OCI-LY1 (cell line): ENCODE measurements around the gene BMP7.

Experiments
- H2AFZ ChIP-seq: fragments of 200-600 bp; sonication (generic), shearing (Covaris generic); 2 replicates; pipeline ENCODE4 v1.6.0; 2014; ENCODE audit warnings: antibody characterized with exemption, mild to moderate bottlenecking, low read length
- H3F3A ChIP-seq: fragments of 200-600 bp; sonication (generic), shearing (Covaris generic); 2 replicates; pipeline ENCODE4 v1.6.0; 2014; ENCODE audit warnings: mild to moderate bottlenecking, antibody characterized with exemption, low read length, moderate library complexity; ENCODE audit not compliant: insufficient read depth
- H3K27ac ChIP-seq: fragments of 200-600 bp; sonication (generic); 2 replicates; pipeline ENCODE4 v1.5.1; 2014; ENCODE audit warnings: low read length, mixed run types, mild to moderate bottlenecking, low read depth; ENCODE audit not compliant: poor library complexity, severe bottlenecking
- H3K27me3 ChIP-seq: fragments of 200-600 bp; sonication (generic); 2 replicates; pipeline ENCODE4 v1.6.0; 2014; ENCODE audit warnings: antibody characterized with exemption, mild to moderate bottlenecking, low read length, moderate library complexity; ENCODE audit not compliant: insufficient read depth
- H3K36me3 ChIP-seq: fragments of 200-600 bp; sonication (generic); 2 replicates; pipeline ENCODE4 v1.6.1; 2014; ENCODE audit warnings: mild to moderate bottlenecking, antibody characterized with exemption, low read length, moderate library complexity, mixed read lengths; ENCODE audit not compliant: insufficient read depth
- H3K4me1 ChIP-seq: fragments of 200-600 bp; sonication (generic); 2 replicates; pipeline ENCODE4 v1.5.1; 2014; ENCODE audit warnings: mild to moderate bottlenecking, low read length, moderate library complexity; ENCODE audit not compliant: insufficient read depth, severe bottlenecking
- H3K4me2 ChIP-seq: fragments of 200-600 bp; sonication (generic), shearing (Covaris generic); 2 replicates; pipeline ENCODE4 v1.6.1; 2014; ENCODE audit warnings: low read length
- H3K4me3 ChIP-seq: fragments of 200-600 bp; sonication (generic); 2 replicates; pipeline ENCODE4 v1.5.1; 2014; ENCODE audit warnings: low read length, low read depth, mild to moderate bottlenecking, mixed read lengths; ENCODE audit not compliant: poor library complexity, severe bottlenecking
- H3K79me2 ChIP-seq: fragments of 200-600 bp; shearing (Covaris generic); 2 replicates; pipeline ENCODE4 v1.6.1; 2016; ENCODE audit warnings: mixed run types, low read length, mixed read lengths; ENCODE audit not compliant: insufficient read depth
- H3K9ac ChIP-seq: fragments of 200-600 bp; sonication (generic), shearing (Covaris generic); 2 replicates; pipeline ENCODE4 v1.6.1; 2014; ENCODE audit warnings: mild to moderate bottlenecking, low read length, mixed read lengths
- H3K9me2 ChIP-seq: fragments of 200-600 bp; sonication (generic), shearing (Covaris generic); 2 replicates; pipeline ENCODE4 v1.6.1; 2014; ENCODE audit warnings: low read depth, mild to moderate bottlenecking, low read length, mixed read lengths
- H3K9me3 ChIP-seq: fragments of 200-600 bp; shearing (Covaris generic); 2 replicates; pipeline ENCODE4 v1.6.1; 2014; ENCODE audit warnings: low read length, mixed read lengths
- H4K20me1 ChIP-seq: fragments of 200-600 bp; sonication (generic), shearing (Covaris generic); 2 replicates; pipeline ENCODE4 v1.6.0; 2016; ENCODE audit warnings: mild to moderate bottlenecking, low read length; ENCODE audit not compliant: insufficient read depth
- CTCF ChIP-seq: fragments of 200-600 bp; sonication (generic), shearing (Covaris generic); IDR thresholded peaks from 2 replicates; pipeline ENCODE4 v1.5.1; 2017; ENCODE audit warnings: mild to moderate bottlenecking, antibody characterized with exemption, low read length, moderate library complexity, mixed read lengths
- EZH2 ChIP-seq: fragments of 200-600 bp; sonication (generic), shearing (Covaris generic); IDR thresholded peaks from 2 replicates; pipeline ENCODE4 v1.8.0; 2017; ENCODE audit warnings: borderline replicate concordance, mixed run types, mild to moderate bottlenecking, antibody characterized with exemption, low read length, moderate library complexity, mixed read lengths

BMP7 gene

GRCh38 chr20:57275334-57275733, 8.9 kb upstream of the BMP7 start:
- no peaks in the 10 kb centered on the region for H3K36me3 ChIP-seq
- H3K4me2 ChIP-seq: peak overlapping the region; percentile 22; the same call in 1 of the 2 replicates
- TF ChIP-seq CTCF (no peak), EZH2 (no peak)
- H3K9ac ChIP-seq: peak overlapping the region; percentile 3; the same call in 1 of the 2 replicates
- peaks cover 100% of the 10 kb centered on the region for H3K4me1 ChIP-seq
- H3K79me2 ChIP-seq: no peaks in the 10 kb centered on the region
- no peaks in the 10 kb centered on the region for H3K9me3 ChIP-seq
- no peaks in the 10 kb centered on the region for H3K9me2 ChIP-seq
- peak overlapping the region; percentile 99 for H3K27ac ChIP-seq
- H4K20me1 ChIP-seq: no peaks in the 10 kb centered on the region
- no peak overlapping the region for H3K4me3 ChIP-seq
- H2AFZ ChIP-seq: no peak overlapping the region
- H3F3A ChIP-seq: 0 out of 2 replicates have a peak, but pooled peaks cover 5% of the 10 kb centered on the region
- no peaks in the 10 kb centered on the region for H3K27me3 ChIP-seq

- Histone ChIP-seq H3K36me3 (no peaks in the 10 kb centered on the region), H3K4me1 (peaks cover 100% of the 10 kb centered on the region), H3K4me2 (no peak overlapping the region), H4K20me1 (no peaks in the 10 kb centered on the region), H3K27me3 (no peaks in the 10 kb centered on the region), H3K79me2 (no peaks in the 10 kb centered on the region), H3K9me2 (no peaks in the 10 kb centered on the region), H3K27ac (peak overlapping the region; percentile 99), H2AFZ (no peak overlapping the region), H3K9me3 (no peaks in the 10 kb centered on the region), H3F3A (0 out of 2 replicates have a peak, but pooled peaks cover 5% of the 10 kb centered on the region), H3K9ac (peak overlapping the region; percentile 49; the same call in 1 of the 2 replicates), H3K4me3 (no peak overlapping the region)
- TF ChIP-seq CTCF (no peak), EZH2 (no peak)
These were observed 8.4 kb upstream of the BMP7 start for GRCh38 chr20:57274846-57275245.

GRCh38 chr20:57274299-57274698, 7.9 kb upstream of the BMP7 start:
- Histone ChIP-seq H3K79me2 (no peaks in the 10 kb centered on the region), H3K9me3 (no peaks in the 10 kb centered on the region), H3K27ac (peak overlapping the region; percentile 99), H3F3A (0 out of 2 replicates have a peak, but pooled peaks cover 5% of the 10 kb centered on the region), H3K27me3 (no peaks in the 10 kb centered on the region), H3K36me3 (no peaks in the 10 kb centered on the region), H3K4me3 (no peak overlapping the region), H3K4me1 (peaks cover 100% of the 10 kb centered on the region), H3K9ac (peak overlapping the region; percentile 49; the same call in 1 of the 2 replicates), H3K9me2 (no peaks in the 10 kb centered on the region), H3K4me2 (no peak overlapping the region; the same call in 1 of the 2 replicates), H4K20me1 (no peaks in the 10 kb centered on the region), H2AFZ (no peak overlapping the region)
- TF ChIP-seq CTCF: no peak
- TF ChIP-seq EZH2: no peak
